Upper lobe of left lung (tissue), 6 donors: ENCODE measurements around the gene FKBP2. TPM values are rescaled to one million over a fixed set of nuclear protein-coding genes. Genes with fewer than 3 reads are reported as not detected.

Experiments
- ATAC-seq, 2 donors: fragments of 200-7000 bp; cut with Tn5 transposase; one replicate each; pipeline ENCODE4 v1.9.1; 2022; ENCODE audit warnings: mild to moderate bottlenecking in 2 of 2, moderate library complexity in 2 of 2; ENCODE audit not compliant: low FRiP score in 2 of 2
- DNase-seq, 2 donors: peaks; one replicate each; pipeline ENCODE4 v3.0.0-alpha.2; 2019 to 2020
- H3K27ac ChIP-seq, 4 donors: fragments of 200-600 bp; sonication (generic); one replicate each; pipeline ENCODE4 v1.5.1; 2016 to 2019
- H3K27me3 ChIP-seq, 4 donors: fragments of 200-600 bp; sonication (generic); one replicate each; pipeline ENCODE4 v1.5.1; 2017 to 2019
- H3K36me3 ChIP-seq, 4 donors: fragments of 200-600 bp; sonication (generic); one replicate each; pipeline ENCODE4 v1.5.1; 2016 to 2019
- H3K4me1 ChIP-seq, 4 donors: fragments of 200-600 bp; sonication (generic); one replicate each; pipeline ENCODE4 v1.5.1; 2018 to 2019
- H3K4me3 ChIP-seq, 4 donors: fragments of 200-600 bp; sonication (generic); one replicate each; pipeline ENCODE4 v1.5.1; 2017 to 2019; ENCODE audit warnings: mild to moderate bottlenecking in 2 of 4, moderate library complexity in 1 of 4
- H3K9me3 ChIP-seq, 4 donors: fragments of 200-600 bp; sonication (generic); one replicate each; pipeline ENCODE4 v1.5.1; 2018 to 2019
- CTCF ChIP-seq, 6 experiments: fragments of 450-650 bp in 4 of 6; fragments of 200-600 bp in 2 of 6; sonication (generic) in 2 of 6; IDR thresholded peaks; one replicate each; pipeline ENCODE4 v1.5.1; 2016 to 2019; ENCODE audit warnings: antibody characterized with exemption in 6 of 6
- EP300 ChIP-seq, 4 donors: sonication (generic); formaldehyde crosslinking; IDR thresholded peaks; one replicate each; pipeline ENCODE4 v1.5.1; 2017; ENCODE audit warnings: antibody characterized with exemption in 4 of 4, control low read depth in 2 of 4
- POLR2A ChIP-seq, 4 donors: fragments of 450-650 bp; IDR thresholded peaks; one replicate each; pipeline ENCODE4 v1.5.1; 2016 to 2017; ENCODE audit warnings: antibody characterized with exemption in 4 of 4, mild to moderate bottlenecking in 2 of 4
- POLR2AphosphoS5 ChIP-seq, 2 donors: sonication (generic); formaldehyde crosslinking; IDR thresholded peaks; one replicate each; pipeline ENCODE4 v1.5.1; 2017; ENCODE audit warnings: antibody characterized with exemption in 2 of 2
- WGBS, 2 donors: methylation state at CpG; one replicate each; pipeline ENCODE4 v1.1.5; 2017 to 2018; 5-methylcytosine and 5-hydroxymethylcytosine counted together
- total RNA-seq, 6 donors: library from RNA; depleted of rRNA in 4 of 6; stranded (reverse); fragments of >200 nt in 4 of 6; gene quantifications; one replicate each; pipeline versions ENCODE4 v1.1.0 to v1.2.1, GENCODE V29; 2016 to 2021
- donor health status: DM: no; HTN: no; CAD: no; lungs with moderate emphysema.
- donor health status: DM: no; HTN: yes; CAD: no; lungs with severe emphysema.

FKBP2 gene
- total RNA-seq, 6 donors from 2014 or later: 40.9 to 132 (median 63.1) TPM

DNA sequence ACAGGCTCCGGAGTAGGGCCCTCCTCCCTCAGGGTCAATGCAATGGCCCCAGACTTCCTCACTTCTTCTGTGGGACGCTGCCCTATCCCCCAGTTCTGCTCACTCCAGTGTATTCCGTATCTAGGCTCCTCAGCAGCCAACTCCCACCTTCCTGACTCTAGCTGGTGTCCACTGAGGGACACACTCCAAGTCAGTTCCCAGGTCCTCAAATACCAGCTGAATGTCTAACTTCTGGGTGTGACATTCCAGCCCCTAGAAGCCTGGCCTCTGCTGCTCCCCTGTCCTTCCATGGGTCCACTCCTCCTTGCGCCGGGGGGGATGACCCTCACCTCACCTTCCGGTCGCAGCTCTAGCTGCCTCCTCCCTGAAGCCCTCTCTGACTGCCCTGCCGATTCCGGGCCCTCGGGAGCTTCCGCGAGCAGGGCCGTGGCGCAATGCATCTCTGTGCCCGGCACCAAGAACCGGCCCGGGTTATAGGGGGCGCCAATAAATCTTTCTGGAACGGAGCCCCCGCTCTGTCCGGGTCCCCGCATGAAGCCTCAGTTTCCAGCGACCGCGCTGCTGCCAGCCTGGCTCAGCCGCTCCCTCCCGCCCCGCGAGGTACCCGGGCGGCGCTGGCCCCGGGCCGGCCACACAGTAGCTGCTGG, 28.1 kb downstream of the FKBP2 start:
- DNase-seq (peak in 1 of 2 donors; percentile 70), ATAC-seq (peak; percentile 0 to 42)
- Histone ChIP-seq H3K4me1 (peaks cover 29 to 39% (median 34%) of the 10 kb centered on the region in 4 donors), H3K36me3 (peaks cover 0 to 32% (median 25%) of the 10 kb centered on the region in 4 donors), H3K4me3 (peak overlapping the region; percentile 75 to 92 (median 80)), H3K27me3 (no peaks in the 10 kb centered on the region), H3K27ac (peak overlapping the region; percentile 96 to 98 (median 96)), H3K9me3 (no peaks in the 10 kb centered on the region)
- WGBS, 2 donors: 2 to 3% methylated on average over 20 to 27 of the region's 34 CpGs
- TF ChIP-seq POLR2A (IDR thresholded peaks at IDR 0.05) (no peak), POLR2AphosphoS5 (IDR thresholded peaks at IDR 0.05) (peak in 1 of 2 donors; percentile 26)

- DNase-seq (peak; percentile 98 to 99), ATAC-seq (peak; percentile 93 to 96)
- H3K27ac ChIP-seq: peak overlapping the region; percentile 96 to 98 (median 96)
- H3K9me3 ChIP-seq: no peaks in the 10 kb centered on the region
- peak overlapping the region; percentile 75 to 92 (median 80) for H3K4me3 ChIP-seq
- no peaks in the 10 kb centered on the region for H3K27me3 ChIP-seq
- TF ChIP-seq EP300 (IDR thresholded peaks at IDR 0.05): peak in 2 of 4 donors; percentile 63 to 69
- TF ChIP-seq POLR2A (IDR thresholded peaks at IDR 0.05): peak in 3 of 4 donors; percentile 42 to 74 (median 64)
- TF ChIP-seq POLR2AphosphoS5 (IDR thresholded peaks at IDR 0.05): peak; percentile 96 to 98
- TF ChIP-seq CTCF (IDR thresholded peaks at IDR 0.05): peak in 5 of 6 experiments; percentile 13 to 32 (median 26)
- 0% methylated on average over 8 to 36 of the region's 58 CpGs for WGBS, 2 donors
- H3K4me1 ChIP-seq: peaks cover 29 to 41% (median 34%) of the 10 kb centered on the region in 4 donors
- peaks cover 0 to 25% (median 22%) of the 10 kb centered on the region in 4 donors for H3K36me3 ChIP-seq
Observed at GRCh38 chr11:64269540-64270220, 28.8 kb downstream of the FKBP2 start.

DNA sequence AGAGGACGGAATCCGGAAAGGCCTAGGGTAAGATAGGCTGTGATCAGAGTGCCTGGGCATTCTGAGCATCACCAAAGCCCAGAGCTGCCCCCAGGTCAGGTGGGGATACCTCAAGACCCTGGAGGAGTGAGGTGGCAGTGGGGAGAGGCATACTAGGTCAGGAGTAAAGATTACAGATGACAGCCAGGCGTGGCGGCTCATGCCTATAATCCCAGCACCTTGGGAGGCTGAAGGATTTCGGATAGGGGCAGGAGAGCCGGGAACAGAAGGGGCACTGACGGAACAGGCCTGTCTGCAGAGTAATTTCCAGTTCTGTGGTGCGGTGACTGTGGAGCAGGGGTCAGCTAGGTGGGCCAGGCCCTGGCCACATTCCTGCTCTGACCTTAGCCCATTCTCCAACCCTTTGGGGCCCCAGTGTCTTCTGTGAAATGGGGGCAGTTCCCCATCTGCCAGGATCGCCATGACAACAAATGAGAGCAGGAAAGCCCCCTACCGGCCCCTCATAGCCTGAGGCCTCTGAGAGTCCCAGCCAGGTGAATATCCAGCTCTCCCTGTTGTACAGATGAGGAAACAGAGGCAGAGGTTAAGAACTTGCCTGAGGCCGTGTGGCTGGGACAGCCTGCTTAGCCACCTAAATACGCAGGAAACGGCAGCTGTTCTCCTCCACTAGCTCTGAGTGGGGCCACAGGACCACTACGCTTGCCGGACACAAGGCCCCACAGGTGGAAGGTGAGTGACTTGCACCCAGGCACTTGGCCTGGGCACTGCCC, 34.3 kb downstream of the FKBP2 start:
- 88 to 92% methylated on average over 11 to 15 of the region's 15 CpGs for WGBS, 2 donors
- no peak for ATAC-seq
- no peaks in the 10 kb centered on the region for H3K27me3 ChIP-seq

DNA sequence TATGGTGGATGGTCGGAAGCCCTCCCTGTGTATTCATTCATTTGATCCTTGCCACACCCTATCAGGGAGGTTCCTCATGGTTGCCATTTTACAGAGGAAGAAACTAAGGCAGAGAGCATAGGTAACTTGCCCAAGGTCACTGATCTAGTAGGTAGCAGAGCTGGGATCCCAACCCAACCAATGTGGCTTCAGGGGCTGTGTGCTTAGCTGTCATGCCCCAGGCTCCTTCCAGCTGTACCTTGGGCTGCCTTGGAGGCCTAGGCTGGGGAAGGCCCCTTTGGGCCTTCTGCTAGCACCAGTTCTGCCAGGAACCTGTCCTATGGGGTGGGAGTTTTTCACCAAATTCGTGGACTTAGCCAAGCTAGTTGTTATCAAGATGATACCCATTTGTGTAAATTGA, 34.9 kb downstream of the FKBP2 start:
- ATAC-seq: no peak
- Histone ChIP-seq H3K36me3 (peaks cover 0 to 32% (median 17%) of the 10 kb centered on the region in 4 donors), H3K9me3 (no peaks in the 10 kb centered on the region), H3K27ac (peak overlapping the region in 1 of 4 donors; percentile 30), H3K4me1 (peaks cover 7 to 25% (median 13%) of the 10 kb centered on the region in 4 donors), H3K4me3 (no peak overlapping the region), H3K27me3 (no peaks in the 10 kb centered on the region)
- WGBS, 2 donors: 83 to 97% methylated on average over 2 of the region's 2 CpGs
- DNase-seq: no peak
- no peak for TF ChIP-seq POLR2AphosphoS5 (IDR thresholded peaks at IDR 0.05)

More for the DNA sequence above, 34.3 kb downstream of the FKBP2 start:
- Histone ChIP-seq H3K4me3 (no peak overlapping the region), H3K27ac (peak overlapping the region in 1 of 4 donors; percentile 30), H3K4me1 (peaks cover 7 to 29% (median 13%) of the 10 kb centered on the region in 4 donors), H3K36me3 (peaks cover 0 to 32% (median 17%) of the 10 kb centered on the region in 4 donors), H3K9me3 (no peaks in the 10 kb centered on the region)
- no peak for DNase-seq
- TF ChIP-seq POLR2AphosphoS5 (IDR thresholded peaks at IDR 0.05): no peak

GRCh38 chr11:64276653-64277431, 35.9 kb downstream of the FKBP2 start:
- TF ChIP-seq CTCF (IDR thresholded peaks at IDR 0.05): no peak
- no peak for TF ChIP-seq EP300 (IDR thresholded peaks at IDR 0.05)
- TF ChIP-seq POLR2AphosphoS5 (IDR thresholded peaks at IDR 0.05): no peak
- no peak for TF ChIP-seq POLR2A (IDR thresholded peaks at IDR 0.05)
- Histone ChIP-seq H3K4me1 (peaks cover 4 to 21% (median 10%) of the 10 kb centered on the region in 4 donors), H3K27ac (no peak overlapping the region), H3K27me3 (no peaks in the 10 kb centered on the region), H3K36me3 (peaks cover 0 to 35% (median 20%) of the 10 kb centered on the region in 4 donors), H3K9me3 (no peaks in the 10 kb centered on the region), H3K4me3 (no peak overlapping the region)
- DNase-seq: no peak
- ATAC-seq: peak; percentile 11 to 43
- 76 to 82% methylated on average over 10 to 17 of the region's 17 CpGs for WGBS, 2 donors
